HEK293T (cell line): Measurements from ENCODE around the gene MLYCD.

ENCODE experiments used
- CTCF ChIA-PET: fragments of 350-600 bp; formaldehyde crosslinking; extraction: SDS; loops from one replicate; lab custom pipeline; 2021; ENCODE audit warnings: antibody characterized with exemption, inconsistent platforms; lab: Yijun Ruan, JAX
- POLR2A ChIA-PET: fragments of 350-600 bp; formaldehyde crosslinking; extraction: SDS; loops from one replicate; lab custom pipeline; 2020; ENCODE audit warnings: antibody characterized with exemption, inconsistent platforms; lab: Yijun Ruan, JAX
- DNase-seq: peaks from one replicate; pipeline ENCODE4 v3.0.0; 2012; ENCODE audit warnings: mixed read lengths; ENCODE audit errors: extremely low spot score
- ARNT ChIP-seq: fragments of 450-650 bp; IDR thresholded peaks from 2 replicates; pipeline ENCODE4 v1.6.1; 2017; ENCODE audit warnings: mild to moderate bottlenecking
- BHLHE40 ChIP-seq: fragments of 450-650 bp; IDR thresholded peaks from 2 replicates; pipeline ENCODE4 v1.6.1; 2016; ENCODE audit warnings: mild to moderate bottlenecking, moderate library complexity, borderline replicate concordance
- CTBP1 ChIP-seq: fragments of 450-650 bp; IDR thresholded peaks from 2 replicates; pipeline ENCODE4 v1.6.1; 2016; ENCODE audit warnings: borderline replicate concordance
- ELF4 ChIP-seq: fragments of 450-650 bp; IDR thresholded peaks from 2 replicates; pipeline ENCODE4 v1.6.1; 2017; ENCODE audit warnings: antibody characterized with exemption
- FOXA1 ChIP-seq: fragments of 450-650 bp; IDR thresholded peaks from 2 replicates; pipeline ENCODE4 v1.6.1; 2016; ENCODE audit warnings: mild to moderate bottlenecking
- FOXK2 ChIP-seq: fragments of 450-650 bp; IDR thresholded peaks from 2 replicates; pipeline ENCODE4 v1.6.1; 2016; ENCODE audit warnings: mild to moderate bottlenecking
- FOXM1 ChIP-seq: fragments of 450-650 bp; IDR thresholded peaks from 2 replicates; pipeline ENCODE4 v1.6.1; 2017; ENCODE audit warnings: mild to moderate bottlenecking, borderline replicate concordance
- HDGF ChIP-seq: fragments of 450-650 bp; IDR thresholded peaks from 2 replicates; pipeline ENCODE4 v1.6.1; 2017; ENCODE audit warnings: antibody characterized with exemption, borderline replicate concordance
- L3MBTL2 ChIP-seq: fragments of 450-650 bp; conservative IDR thresholded peaks from 2 replicates; pipeline ENCODE4 v1.6.1; 2016; ENCODE audit warnings: mild to moderate bottlenecking
- LEF1 ChIP-seq: fragments of 450-650 bp; IDR thresholded peaks from 2 replicates; pipeline ENCODE4 v1.6.1; 2017; ENCODE audit warnings: mild to moderate bottlenecking, borderline replicate concordance
- NFRKB ChIP-seq: fragments of 450-650 bp; IDR thresholded peaks from 2 replicates; pipeline ENCODE4 v1.6.1; 2016; ENCODE audit warnings: mild to moderate bottlenecking, moderate library complexity
- SP1 ChIP-seq: fragments of 450-650 bp; IDR thresholded peaks from 2 replicates; pipeline ENCODE4 v1.6.1; 2017
- SUZ12 ChIP-seq: fragments of 450-650 bp; IDR thresholded peaks from 2 replicates; pipeline ENCODE4 v1.6.1; 2016; ENCODE audit warnings: mild to moderate bottlenecking
- TARDBP ChIP-seq: fragments of 450-650 bp; IDR thresholded peaks from 2 replicates; pipeline ENCODE4 v1.6.1; 2016
- ZNF384 ChIP-seq: fragments of 450-650 bp; IDR thresholded peaks from 2 replicates; pipeline ENCODE4 v1.6.1; 2016
- TF ChIP-seq, protein P1 (sequence below): fragments of 450-650 bp; IDR thresholded peaks from 2 replicates; pipeline ENCODE4 v1.6.1; 2016

MLYCD gene

DNA sequence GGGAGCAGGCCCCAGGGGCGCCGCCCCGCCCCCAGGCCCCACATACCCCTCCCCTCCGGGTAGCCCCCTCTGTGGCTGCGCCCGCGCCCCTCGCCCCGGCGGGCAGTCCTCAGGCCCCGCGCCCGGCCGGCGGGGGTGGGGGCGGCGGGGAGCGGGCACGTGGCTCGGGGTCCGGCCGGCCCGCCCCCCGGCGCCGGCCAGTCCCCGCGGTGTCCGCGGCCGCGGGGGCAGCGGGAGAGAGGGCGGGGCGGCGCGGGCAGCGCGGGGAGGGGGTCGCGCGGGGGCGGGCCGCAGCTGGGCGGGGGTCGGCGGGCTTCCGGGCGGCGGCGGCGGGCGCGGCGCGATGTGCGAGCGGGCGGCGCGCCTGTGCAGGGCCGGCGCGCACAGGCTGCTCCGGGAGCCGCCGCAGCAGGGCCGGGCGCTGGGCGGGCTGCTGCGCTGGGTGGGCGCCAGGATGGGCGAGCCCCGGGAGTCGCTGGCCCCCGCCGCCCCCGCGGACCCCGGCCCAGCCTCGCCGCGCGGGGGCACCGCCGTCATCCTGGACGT is 69.5 kb downstream of the MLYCD start:
- TF ChIP-seq ZNF384 (no peak), ARNT (no peak), ELF4 (no peak), HDGF (no peak), TARDBP (no peak), SP1 (no peak), LEF1 (no peak), FOXA1 (no peak), BHLHE40 (no peak), FOXM1 (no peak), SUZ12 (no peak), CTBP1 (no peak)
- TF ChIP-seq, protein P1, sequence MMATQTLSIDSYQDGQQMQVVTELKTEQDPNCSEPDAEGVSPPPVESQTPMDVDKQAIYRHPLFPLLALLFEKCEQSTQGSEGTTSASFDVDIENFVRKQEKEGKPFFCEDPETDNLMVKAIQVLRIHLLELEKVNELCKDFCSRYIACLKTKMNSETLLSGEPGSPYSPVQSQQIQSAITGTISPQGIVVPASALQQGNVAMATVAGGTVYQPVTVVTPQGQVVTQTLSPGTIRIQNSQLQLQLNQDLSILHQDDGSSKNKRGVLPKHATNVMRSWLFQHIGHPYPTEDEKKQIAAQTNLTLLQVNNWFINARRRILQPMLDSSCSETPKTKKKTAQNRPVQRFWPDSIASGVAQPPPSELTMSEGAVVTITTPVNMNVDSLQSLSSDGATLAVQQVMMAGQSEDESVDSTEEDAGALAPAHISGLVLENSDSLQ: no peak
- CTCF ChIA-PET: no interaction called here
- POLR2A ChIA-PET: no interaction called here
- peak; percentile 56 for DNase-seq

DNA sequence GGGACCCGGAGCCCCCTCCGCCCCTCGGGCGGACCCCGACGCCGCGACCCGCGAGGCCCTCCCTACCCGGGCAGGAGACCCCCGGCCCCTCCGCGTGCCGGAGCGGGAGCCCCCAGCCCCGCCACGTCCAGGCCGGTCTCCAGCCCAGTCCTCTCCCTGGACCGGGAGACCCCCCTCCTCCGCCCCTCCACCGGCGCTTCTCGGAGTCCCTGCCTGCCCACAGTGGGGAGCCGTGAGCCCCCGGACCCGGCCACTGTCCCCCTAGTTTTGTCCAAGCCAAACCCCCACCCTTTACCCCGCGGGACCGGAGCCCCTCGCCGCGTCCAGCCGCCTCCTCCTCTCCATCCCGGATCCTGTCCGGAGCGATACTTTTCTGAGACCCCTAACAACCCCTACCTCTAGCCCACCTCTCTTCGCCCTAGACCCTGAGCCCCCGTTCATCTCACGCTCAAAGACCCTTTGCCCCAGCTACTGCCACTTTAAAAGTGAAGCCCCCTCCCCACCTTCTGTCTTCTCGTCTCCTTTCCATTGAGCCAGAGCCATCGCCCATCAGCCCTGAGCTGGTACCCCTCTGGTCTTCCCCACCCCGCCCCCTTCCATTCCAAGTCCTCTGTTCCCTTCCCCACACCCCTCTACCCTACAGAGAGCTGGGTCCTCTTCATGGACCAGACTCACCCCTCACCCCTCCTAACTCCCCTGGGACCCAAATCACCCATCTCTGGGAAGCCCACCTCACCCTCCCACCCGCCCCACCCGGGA is 70.2 kb downstream of the MLYCD start:
- TF ChIP-seq L3MBTL2: no peak
- no peak for TF ChIP-seq LEF1
- TF ChIP-seq, protein P1: no peak
- TF ChIP-seq SP1: no peak
- TF ChIP-seq ZNF384: no peak
- no peak for TF ChIP-seq CTBP1
- no peak for TF ChIP-seq FOXM1
- no peak for TF ChIP-seq SUZ12
- no peak for TF ChIP-seq HDGF
- TF ChIP-seq ARNT: no peak
- TF ChIP-seq FOXK2: no peak
- TF ChIP-seq ELF4: no peak
- no peak for TF ChIP-seq TARDBP
- no peak for TF ChIP-seq BHLHE40
- TF ChIP-seq FOXA1: no peak
- TF ChIP-seq NFRKB: no peak
- CTCF ChIA-PET: no interaction called here
- POLR2A ChIA-PET: interaction anchor here (0.6 kb wide), 1 partner anchor 290 kb away, joined by 3 read pairs; no protein-coding TSS in a partner anchor

DNA sequence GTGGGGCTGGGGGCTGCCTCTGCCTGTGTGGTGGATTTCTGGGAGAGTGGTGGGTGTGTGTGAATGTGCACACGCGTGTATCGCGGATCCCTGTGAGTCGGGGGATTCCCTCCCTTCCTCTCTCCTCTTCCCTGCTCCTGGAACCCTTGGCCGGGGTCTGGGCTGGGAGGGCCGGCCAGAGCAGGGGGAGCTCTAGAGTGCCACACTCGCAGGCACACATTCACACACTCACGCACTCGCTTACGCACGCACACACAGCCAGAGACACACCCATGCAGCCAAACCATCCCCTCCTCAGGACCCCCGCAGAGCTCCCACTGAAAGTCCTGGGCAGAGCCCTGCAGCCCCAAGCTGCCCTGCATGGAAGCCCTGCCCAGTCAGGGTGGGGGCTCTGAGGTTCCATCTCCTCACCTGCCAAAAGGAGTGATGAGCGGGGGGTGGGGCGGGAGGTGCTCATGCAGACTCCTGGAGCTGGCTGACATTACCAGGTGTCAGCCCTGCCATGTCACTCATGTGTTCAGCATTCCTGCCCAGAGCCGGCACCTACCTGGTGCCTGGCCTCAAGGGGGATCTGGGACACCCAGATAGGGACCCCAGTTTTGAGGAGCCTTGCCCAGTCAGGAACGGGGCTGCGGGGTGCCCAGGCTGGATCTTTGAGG is 71.0 kb downstream of the MLYCD start:
- TF ChIP-seq LEF1 (no peak), CTBP1 (no peak), FOXK2 (no peak), L3MBTL2 (no peak), NFRKB (no peak), ELF4 (no peak), BHLHE40 (no peak), FOXA1 (no peak), TARDBP (no peak), SUZ12 (no peak), FOXM1 (no peak)
- TF ChIP-seq, protein P1: no peak
- POLR2A ChIA-PET: interaction anchor here (0.6 kb wide), 1 partner anchor 289 kb away, joined by 3 read pairs; no protein-coding TSS in a partner anchor
- no peak for DNase-seq
- CTCF ChIA-PET: no interaction called here

More for the DNA sequence above, 70.2 kb downstream of the MLYCD start:
- DNase-seq: no peak

DNA sequence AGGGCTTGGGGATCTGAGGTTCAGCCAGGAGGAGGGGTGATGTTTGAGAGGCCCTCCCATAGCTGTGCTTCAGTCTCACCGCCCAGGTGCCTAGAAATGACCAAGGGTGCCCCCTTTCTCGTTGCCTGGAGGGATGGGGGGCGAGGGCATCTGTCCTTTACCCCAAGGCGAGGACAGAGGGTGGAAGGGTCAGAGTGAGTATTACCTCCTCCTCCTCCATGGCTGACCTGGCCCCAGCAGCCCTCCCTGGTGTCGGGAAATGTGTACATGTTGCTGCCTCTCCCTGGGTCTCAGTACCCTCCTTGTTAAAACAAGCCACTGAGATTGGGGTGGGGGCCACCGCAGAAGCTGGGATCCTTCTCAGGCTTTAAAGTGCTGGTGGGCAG is 71.5 kb downstream of the MLYCD start:
- TF ChIP-seq SP1 (no peak), FOXA1 (no peak), TARDBP (no peak), NFRKB (no peak), ELF4 (no peak), FOXK2 (no peak), L3MBTL2 (no peak), HDGF (no peak), SUZ12 (no peak), LEF1 (no peak), BHLHE40 (no peak), ZNF384 (no peak), CTBP1 (no peak), FOXM1 (no peak), ARNT (no peak)
- TF ChIP-seq, protein P1: no peak
- no peak for DNase-seq
- POLR2A ChIA-PET: no interaction called here
- CTCF ChIA-PET: interaction anchor here (1.0 kb wide), 1 partner anchor 95 kb away, joined by 4 read pairs; no protein-coding TSS in a partner anchor
